Cardiac fibroblast (primary cell): ENCODE data around the gene CALR3.
"Not testable (repeated sequence)": the region's sequence is repeated elsewhere in the genome, so short reads cannot be mapped to it uniquely, and the experiment has no call there.

Experiments used
- DNase-seq, 2 donors: peaks; one replicate each; pipeline versions ENCODE4 v3.0.0 to v3.0.0-alpha.2; 2010; ENCODE audit warnings: low read depth in 2 of 2
- H3K4me3 ChIP-seq, 2 donors: replicated peaks in 1 of 2; 1 replicate in 1 of 2; 2 replicates in 1 of 2; pipeline ENCODE4 v1.5.1; 2011; ENCODE audit warnings: low read depth in 2 of 2, low read length in 2 of 2, mild to moderate bottlenecking in 2 of 2, moderate library complexity in 1 of 2
- TF ChIP-seq, protein P1 (sequence below): IDR thresholded peaks from one replicate; pipeline ENCODE4 v1.5.1; 2011; ENCODE audit warnings: low read depth, mild to moderate bottlenecking, low read length, inconsistent platforms

CALR3 gene

DNA sequence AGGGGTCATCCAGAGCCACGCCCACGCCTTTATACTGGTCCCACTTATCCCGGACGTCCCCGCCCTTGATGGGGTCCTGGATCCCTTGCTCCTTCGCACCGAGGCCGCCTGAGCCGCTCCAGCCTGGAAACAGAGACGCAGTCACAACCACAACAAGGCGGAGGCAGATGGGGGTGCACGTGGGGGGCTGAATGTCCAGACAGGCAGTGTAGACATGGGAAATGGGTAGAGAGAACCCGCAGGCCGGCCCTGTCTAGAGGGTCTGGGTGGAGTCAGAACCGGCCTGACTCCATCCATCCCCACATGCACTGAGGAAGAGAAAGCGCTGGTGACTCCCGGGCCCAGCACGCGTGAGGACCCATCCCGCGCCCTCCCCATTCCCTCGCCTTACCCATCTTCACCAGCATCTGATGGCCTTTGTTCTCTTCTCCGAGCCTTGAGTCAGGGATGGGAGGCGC lies 23.3 kb upstream of the CALR3 start:
- no peak overlapping the region for H3K4me3 ChIP-seq
- TF ChIP-seq, protein P1, sequence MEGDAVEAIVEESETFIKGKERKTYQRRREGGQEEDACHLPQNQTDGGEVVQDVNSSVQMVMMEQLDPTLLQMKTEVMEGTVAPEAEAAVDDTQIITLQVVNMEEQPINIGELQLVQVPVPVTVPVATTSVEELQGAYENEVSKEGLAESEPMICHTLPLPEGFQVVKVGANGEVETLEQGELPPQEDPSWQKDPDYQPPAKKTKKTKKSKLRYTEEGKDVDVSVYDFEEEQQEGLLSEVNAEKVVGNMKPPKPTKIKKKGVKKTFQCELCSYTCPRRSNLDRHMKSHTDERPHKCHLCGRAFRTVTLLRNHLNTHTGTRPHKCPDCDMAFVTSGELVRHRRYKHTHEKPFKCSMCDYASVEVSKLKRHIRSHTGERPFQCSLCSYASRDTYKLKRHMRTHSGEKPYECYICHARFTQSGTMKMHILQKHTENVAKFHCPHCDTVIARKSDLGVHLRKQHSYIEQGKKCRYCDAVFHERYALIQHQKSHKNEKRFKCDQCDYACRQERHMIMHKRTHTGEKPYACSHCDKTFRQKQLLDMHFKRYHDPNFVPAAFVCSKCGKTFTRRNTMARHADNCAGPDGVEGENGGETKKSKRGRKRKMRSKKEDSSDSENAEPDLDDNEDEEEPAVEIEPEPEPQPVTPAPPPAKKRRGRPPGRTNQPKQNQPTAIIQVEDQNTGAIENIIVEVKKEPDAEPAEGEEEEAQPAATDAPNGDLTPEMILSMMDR = no peak
- DNase-seq = no peak

DNA sequence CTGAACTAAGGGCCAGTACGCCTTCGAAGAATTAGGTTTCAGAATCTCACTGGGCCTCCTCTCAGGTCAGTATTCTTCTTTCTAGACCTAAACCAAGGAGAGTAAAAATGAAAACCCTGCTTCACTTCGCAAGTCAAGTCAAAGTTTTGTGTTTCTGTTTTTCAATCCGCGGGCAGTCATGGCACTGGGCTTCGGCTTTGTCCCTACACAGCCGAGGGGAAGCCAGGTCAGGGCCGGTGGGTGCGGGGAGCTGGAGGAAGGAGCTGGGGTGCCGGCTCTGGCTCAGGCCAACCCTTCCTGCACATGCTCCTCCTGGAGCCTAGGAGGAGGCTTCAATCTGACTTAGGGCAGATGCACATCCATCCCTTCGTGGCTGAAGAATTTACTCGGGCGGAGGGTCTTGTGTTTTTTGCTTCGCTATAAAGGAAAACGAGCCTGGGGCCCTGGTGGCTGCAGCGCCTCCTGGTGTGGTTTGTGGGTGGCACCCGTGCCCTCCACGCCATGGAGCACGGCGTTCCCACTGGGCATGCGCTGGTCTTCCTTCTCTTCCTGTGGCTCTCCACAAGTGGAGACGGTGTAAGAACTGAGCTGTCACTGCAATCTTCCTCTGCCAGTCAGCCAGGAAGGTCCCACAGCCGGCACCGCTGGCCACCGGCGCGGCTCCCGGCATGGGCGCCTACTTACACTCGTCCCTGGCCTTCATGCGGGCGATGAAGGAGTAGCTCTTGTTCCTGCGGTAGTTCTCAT lies 22.7 kb upstream of the CALR3 start:
- no peak for DNase-seq
- TF ChIP-seq, protein P1 = no peak
- H3K4me3 ChIP-seq = no peak overlapping the region

DNA sequence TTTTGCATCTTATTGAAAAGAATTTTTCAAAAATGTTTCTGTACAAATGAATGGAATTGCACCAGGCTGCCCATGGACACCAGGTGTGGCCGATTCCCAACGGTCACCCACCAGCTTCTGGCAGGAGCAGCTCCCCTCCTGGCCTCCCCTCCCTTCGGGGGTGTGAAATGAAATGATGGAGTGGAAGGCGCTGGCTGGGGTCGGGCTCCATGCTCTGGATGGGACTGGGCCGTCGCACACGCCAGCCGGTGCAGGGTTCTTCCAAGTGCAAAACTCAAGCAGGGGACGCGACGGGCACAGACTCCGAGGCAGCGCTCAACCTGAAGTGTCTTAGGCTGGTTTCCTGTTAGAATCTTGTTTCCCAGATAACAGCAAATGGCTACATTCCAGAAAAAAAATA lies 22.1 kb upstream of the CALR3 start:
- H3K4me3 ChIP-seq = no peak overlapping the region
- TF ChIP-seq, protein P1 = no peak
- no peak for DNase-seq

DNA sequence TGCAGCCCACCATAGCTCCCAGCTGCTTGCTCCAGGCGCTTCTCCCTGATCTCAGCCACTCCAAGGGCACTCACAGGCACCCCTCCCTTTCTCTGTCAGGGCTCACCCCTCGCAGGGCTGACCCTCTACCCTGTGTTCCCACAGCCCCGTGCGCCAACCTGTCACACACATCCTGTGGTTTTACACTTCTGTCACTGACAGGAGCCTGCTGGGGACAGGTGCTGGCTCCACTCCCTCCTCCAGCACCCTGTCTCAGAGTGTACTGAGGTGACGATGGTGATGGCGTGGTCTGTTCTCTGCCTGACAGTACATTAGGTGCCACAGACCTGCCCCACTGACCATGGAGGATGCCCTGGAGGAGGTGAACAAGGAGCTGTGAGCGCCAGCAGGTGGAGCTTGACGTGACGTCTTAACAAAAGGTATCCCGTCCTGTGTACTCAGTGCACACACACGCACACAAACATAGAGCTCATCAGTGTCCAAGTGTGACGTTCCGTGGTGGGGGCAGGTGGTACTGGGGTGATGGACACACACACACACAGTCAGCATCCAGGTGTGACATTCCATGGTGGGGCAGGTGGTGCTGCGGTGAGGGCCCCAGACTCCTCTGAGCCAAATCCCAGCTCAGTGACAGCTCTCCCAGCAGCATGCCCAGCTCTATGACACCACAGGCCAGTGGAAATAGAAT lies 21.1 kb upstream of the CALR3 start:
- H3K4me3 ChIP-seq = no peak overlapping the region
- TF ChIP-seq, protein P1 = no peak
- no peak for DNase-seq

DNA sequence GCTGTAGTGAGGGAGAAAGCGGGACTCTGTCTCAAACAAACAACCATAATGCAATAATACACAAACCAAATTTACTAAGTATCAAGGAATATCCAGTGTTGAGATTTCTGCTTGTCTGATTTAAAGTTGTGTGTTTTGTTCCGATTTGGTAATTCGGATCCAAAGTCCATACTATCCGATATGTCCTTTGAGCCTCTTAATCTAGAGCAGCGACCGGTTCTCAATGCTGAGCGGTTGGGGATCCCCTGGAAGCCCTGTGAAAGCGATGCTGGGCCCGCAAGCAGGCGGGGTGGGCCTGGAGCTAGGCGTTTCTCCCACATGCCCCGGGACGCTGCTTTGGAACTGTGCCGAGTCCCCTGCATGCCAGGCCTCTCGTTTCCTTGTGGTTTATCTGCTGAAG lies 20.4 kb upstream of the CALR3 start:
- H3K4me3 ChIP-seq = no peak overlapping the region
- DNase-seq = no peak
- TF ChIP-seq, protein P1 = no peak

DNA sequence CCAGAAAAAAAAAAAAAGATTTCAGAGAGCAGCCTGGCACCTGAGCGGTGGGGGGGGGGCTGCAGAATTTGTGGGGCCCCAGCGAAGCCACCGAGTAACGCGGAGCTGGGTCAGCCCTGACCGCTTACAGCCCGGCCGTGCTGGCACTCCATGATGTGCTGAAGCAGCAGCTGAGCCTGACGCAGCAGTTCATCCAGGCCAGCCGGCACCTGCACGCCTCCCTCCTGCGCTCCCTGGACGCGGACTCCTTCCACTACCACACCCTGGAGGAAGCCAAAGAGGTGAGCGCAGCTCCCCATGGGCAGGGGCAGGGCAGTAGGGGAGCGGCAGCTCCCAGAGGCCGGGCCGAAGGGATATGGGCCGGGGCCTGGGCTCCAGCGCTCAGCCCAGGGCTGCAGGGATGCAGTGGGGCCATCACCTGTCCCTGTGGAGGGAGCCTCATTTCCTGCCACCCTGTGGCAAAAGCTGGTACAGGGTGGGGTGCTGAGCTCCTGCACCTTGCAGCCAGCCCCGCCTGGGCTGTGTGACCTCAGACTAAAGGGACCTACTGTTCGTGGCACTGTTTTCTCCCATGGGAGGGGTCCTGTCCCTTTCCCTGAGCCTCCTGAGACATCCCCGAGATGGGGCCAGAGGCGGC lies 18.5 kb upstream of the CALR3 start:
- H3K4me3 ChIP-seq = no peak overlapping the region
- TF ChIP-seq, protein P1 = no peak
- DNase-seq = no peak

DNA sequence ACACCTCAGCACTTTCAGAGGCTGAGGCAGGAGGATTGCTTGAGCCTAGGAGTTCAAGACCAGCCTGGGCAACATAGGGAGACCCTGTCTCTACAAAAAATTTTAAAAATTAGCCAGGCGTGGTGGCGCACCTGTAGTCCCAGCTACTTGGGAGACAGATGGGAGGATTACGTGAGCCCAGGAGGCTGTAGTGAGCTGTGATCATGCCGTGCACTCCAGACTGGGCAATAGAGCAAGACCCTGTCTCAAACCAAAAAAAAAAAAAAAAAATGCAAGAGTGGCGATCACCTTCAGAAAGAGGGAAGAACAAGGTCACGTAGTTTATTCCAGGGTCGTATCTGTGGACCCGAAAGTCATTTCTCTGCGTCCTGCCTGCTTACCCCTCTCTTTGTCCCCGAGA lies 16.6 kb upstream of the CALR3 start:
- not testable (repeated sequence) for H3K4me3 ChIP-seq, DNase-seq
